ENCODE data around the gene PRG2.

GRCh38 chr11:57421805-57422204, 31.4 kb upstream of the PRG2 start:
- no peak for TF ChIP-seq EZH2 (IDR thresholded peaks at IDR 0.05; ENCODE audit: borderline replicate concordance, low read length)
- no peak for TF ChIP-seq CTCF (conservative IDR thresholded peaks at IDR 0.05 in 1 of 2, IDR thresholded peaks at IDR 0.05 in 1 of 2; ENCODE audit: extremely low read depth in 1 of 2, insufficient read depth in 1 of 2, low read depth in 1 of 2, low read length in 2 of 2)

Measured in mammary epithelial cell (primary cell).